MM.1S (cell line): ENCODE measurements around the gene NFE2.

Source experiments
- EZH2 ChIP-seq: fragments of 300-600 bp; sonication (generic); optimal IDR thresholded peaks from 2 replicates; pipeline ENCODE3; 2017; ENCODE audit warnings: low read depth, mild to moderate bottlenecking, antibody characterized with exemption, low read length, mixed read lengths
- TF ChIP-seq, protein P1 (sequence below): fragments of 300-600 bp; sonication (generic); IDR thresholded peaks from 2 replicates; pipeline ENCODE4 v1.5.1; 2016; ENCODE audit warnings: antibody characterized with exemption, low read length, mixed read lengths

DNA sequence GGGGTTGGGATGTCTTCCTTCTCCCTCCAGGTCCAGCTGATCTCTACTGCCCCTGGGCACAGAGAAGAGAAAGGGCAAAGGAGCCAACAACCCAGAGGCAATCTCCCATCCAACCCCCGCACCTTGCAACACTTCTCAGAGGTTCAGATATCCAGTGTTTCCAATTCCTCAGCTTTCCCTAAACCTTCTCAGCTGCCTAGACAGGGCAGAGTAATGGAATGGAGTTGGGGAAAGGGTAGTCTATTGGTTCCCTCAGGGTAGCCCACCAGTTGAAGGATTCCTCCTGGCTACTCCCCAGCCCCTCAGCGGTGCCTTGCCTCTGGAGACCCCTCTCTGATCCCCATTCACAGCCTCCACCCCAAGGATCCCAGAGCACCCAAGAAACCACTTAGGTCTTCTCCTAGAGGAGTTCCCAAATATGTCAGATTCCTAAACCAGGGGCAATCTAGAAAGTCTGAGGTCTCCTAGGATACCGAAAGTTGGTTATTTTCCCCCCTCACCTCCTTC is 537 bp downstream of the NFE2 start:
- TF ChIP-seq, protein P1, sequence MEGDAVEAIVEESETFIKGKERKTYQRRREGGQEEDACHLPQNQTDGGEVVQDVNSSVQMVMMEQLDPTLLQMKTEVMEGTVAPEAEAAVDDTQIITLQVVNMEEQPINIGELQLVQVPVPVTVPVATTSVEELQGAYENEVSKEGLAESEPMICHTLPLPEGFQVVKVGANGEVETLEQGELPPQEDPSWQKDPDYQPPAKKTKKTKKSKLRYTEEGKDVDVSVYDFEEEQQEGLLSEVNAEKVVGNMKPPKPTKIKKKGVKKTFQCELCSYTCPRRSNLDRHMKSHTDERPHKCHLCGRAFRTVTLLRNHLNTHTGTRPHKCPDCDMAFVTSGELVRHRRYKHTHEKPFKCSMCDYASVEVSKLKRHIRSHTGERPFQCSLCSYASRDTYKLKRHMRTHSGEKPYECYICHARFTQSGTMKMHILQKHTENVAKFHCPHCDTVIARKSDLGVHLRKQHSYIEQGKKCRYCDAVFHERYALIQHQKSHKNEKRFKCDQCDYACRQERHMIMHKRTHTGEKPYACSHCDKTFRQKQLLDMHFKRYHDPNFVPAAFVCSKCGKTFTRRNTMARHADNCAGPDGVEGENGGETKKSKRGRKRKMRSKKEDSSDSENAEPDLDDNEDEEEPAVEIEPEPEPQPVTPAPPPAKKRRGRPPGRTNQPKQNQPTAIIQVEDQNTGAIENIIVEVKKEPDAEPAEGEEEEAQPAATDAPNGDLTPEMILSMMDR, result no peak
- TF ChIP-seq EZH2, result no peak
